Measurements from ENCODE around the gene HLA-DRB5. TPM values are rescaled to one million over a fixed set of nuclear protein-coding genes. Genes with fewer than 3 reads are reported as not detected.

HLA-DRB5 gene
- total and polyA plus RNA-seq, 2 of the 8 experiments (the other 6 are each of a cell fraction or from before 2014, with no cell fraction given) = 0.83 to 1.4 TPM

DNA sequence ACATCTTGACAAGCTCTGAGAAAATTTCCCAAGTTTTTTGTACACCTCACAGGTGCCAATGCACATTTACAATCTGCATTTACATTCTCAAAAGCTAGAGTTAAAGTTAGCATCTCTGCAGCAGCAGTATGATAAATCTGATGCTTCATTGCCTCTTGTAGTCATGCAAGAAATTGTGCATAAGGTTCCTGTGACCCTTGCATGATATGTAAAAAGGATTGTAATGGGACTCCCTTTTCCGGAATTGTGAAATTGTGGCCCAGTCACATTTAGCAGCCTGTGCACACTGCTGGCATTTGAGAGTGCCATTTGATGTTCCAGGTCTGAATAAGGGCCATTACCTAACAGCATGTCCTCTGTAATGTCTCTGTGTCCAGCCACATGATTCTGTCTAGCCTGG is 35.4 kb upstream of the HLA-DRB5 start:
- Histone ChIP-seq H4K20me1 (replicated peaks in 1 of 2; ENCODE audit: control insufficient read depth in 1 of 2, insufficient read depth in 2 of 2, low read length in 2 of 2) (no peaks in the 10 kb centered on the region), H3K9ac (replicated peaks in 1 of 4; ENCODE audit: extremely low read depth in 1 of 4, low read depth in 3 of 4, low read length in 3 of 4) (no peak overlapping the region), H3K4me2 (ENCODE audit: insufficient read depth in 1 of 2, low read depth in 2 of 2, low read length in 2 of 2) (no peak overlapping the region), H4K91ac (replicated peaks; ENCODE audit: insufficient read length, low read length) (no peak overlapping the region), H4K5ac (ENCODE audit: insufficient read length, low read depth, low read length) (no peak overlapping the region), H2AK5ac (ENCODE audit: low read depth, low read length) (no peak overlapping the region), H3K79me2 (ENCODE audit: control insufficient read depth in 1 of 2, insufficient read depth in 2 of 2, low read length in 2 of 2) (no peaks in the 10 kb centered on the region), H3K14ac (ENCODE audit: insufficient read length) (no peak overlapping the region), H2BK20ac (ENCODE audit: low read length) (no peak overlapping the region), H3K79me1 (ENCODE audit: low read depth, low read length) (no peaks in the 10 kb centered on the region), H3K18ac (ENCODE audit: extremely low read depth, low read length) (no peak overlapping the region), H2BK5ac (ENCODE audit: low read depth, low read length) (no peak overlapping the region), H3K27me3 (replicated peaks in 1 of 4; ENCODE audit: control insufficient read depth in 3 of 4, extremely low read depth in 1 of 4, insufficient read depth in 3 of 4, low read length in 3 of 4) (no peaks in the 10 kb centered on the region), H3K36me3 (ENCODE audit: control insufficient read depth in 2 of 4, insufficient read depth in 4 of 4, low read length in 3 of 4) (no peaks in the 10 kb centered on the region), H2BK12ac (ENCODE audit: low read depth, low read length) (no peak overlapping the region), H4K8ac (ENCODE audit: extremely low read depth, insufficient read depth, low read length) (no peak overlapping the region), H3K4me3 (ENCODE audit: extremely low read depth in 1 of 4, insufficient read depth in 2 of 4, low read depth in 3 of 4, low read length in 4 of 4) (no peak overlapping the region), H3K4me1 (replicated peaks in 1 of 4; ENCODE audit: control insufficient read depth in 3 of 4, insufficient read depth in 4 of 4, low read length in 3 of 4) (no peaks in the 10 kb centered on the region), H3K4ac (replicated peaks; ENCODE audit: insufficient read length, low read depth, low read length) (no peak overlapping the region), H2BK15ac (ENCODE audit: low read length) (no peak overlapping the region), H3K27ac (ENCODE audit: low read depth, low read length) (no peak overlapping the region), H3K9me3 (ENCODE audit: insufficient read depth in 2 of 2, low read depth in 1 of 2, low read length in 1 of 2) (no peaks in the 10 kb centered on the region), H3K23me2 (ENCODE audit: low read depth, low read length) (no peaks in the 10 kb centered on the region), H3K56ac (replicated peaks; ENCODE audit: insufficient read length, low read depth, low read length) (no peak overlapping the region), H2AFZ (ENCODE audit: low read length) (no peak overlapping the region), H2BK120ac (replicated peaks; ENCODE audit: low read depth, low read length) (no peak overlapping the region), H3K23ac (ENCODE audit: insufficient read length) (no peak overlapping the region)
- ChIA-PET CTCF (ENCODE audit: partially characterized antibody) (no interaction called here), POLR2A (ENCODE audit: partially characterized antibody) (no interaction called here)
- WGBS, 2 experiments (ENCODE audit: extremely low coverage in 1 of 2, insufficient coverage in 1 of 2, insufficient read length in 1 of 2, insufficient replicate concordance in 2 of 2, low coverage in 1 of 2, low lambda C conversion rate in 2 of 2, missing lambda C conversion rate in 1 of 2) = 94% methylated on average over 1 of the region's 1 CpG; no CpG with 5 or more reads in 1 of the 2 experiments
- DNase-seq (ENCODE audit: low read depth in 1 of 2, low spot score in 2 of 2) (no peak), FAIRE-seq (no peak)
- no peak for TF ChIP-seq CTBP2 (IDR thresholded peaks at IDR 0.05; ENCODE audit: borderline replicate concordance, insufficient read depth, insufficient read length, low read length)
- no peak for TF ChIP-seq TCF12 (IDR thresholded peaks at IDR 0.05; ENCODE audit: low read depth, low read length)
- TF ChIP-seq TAF7 (optimal IDR thresholded peaks at IDR 0.05; ENCODE audit: borderline replicate concordance, low read depth, low read length) = no peak
- no peak for TF ChIP-seq KDM4A (IDR thresholded peaks at IDR 0.05; ENCODE audit: low read depth, low read length, severe bottlenecking)
